Measurements from ENCODE around the gene PLAAT2. TPM values are rescaled to one million over a fixed set of nuclear protein-coding genes. Genes with fewer than 3 reads are reported as not detected.

The PLAAT2 gene
- total RNA-seq, 2 experiments from 2014 or later, result 0.57 TPM; not detected in 1

DNA sequence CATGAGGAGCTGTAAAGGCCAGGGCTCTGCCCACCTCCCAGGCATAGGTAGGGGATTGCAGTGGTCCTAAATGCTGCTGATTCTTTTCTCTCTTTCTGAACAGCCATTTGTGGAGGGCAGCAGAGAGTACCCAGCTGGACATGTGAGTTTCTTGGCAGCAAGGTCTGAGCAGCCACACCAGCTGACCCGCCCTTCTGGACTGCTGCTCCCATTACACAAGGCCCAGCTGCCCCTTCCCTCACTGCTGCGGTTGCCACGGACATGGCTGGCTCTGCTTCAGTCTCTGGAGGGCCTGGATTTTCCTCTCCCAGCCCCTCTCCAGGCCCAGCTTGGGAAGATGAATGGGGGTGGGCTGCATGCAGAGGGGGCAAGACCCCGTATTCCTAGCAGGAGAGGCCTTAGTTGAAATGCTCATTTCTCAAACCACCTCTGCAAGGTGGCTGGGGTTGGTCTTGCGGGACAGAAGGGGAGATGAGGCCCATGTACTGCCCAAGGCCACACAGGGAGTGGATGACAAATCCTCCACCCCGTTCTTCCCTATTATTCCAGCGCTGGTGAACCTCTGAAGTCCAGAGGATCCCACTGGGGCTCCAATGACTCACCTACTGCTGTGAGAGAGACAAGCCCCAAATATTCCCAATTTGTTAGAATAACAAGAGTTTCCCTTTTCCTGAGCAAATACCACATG lies 52.7 kb downstream of the PLAAT2 start:
- ATAC-seq, result no peak
- no peak overlapping the region for H3K27ac Mint-ChIP-seq
- H3K4me1 Mint-ChIP-seq (ENCODE audit: low read depth), result peaks cover 10% of the 10 kb centered on the region
- DNase-seq, result no peak
- no peak overlapping the region for H3K4me3 Mint-ChIP-seq
- no peaks in the 10 kb centered on the region for H3K27me3 Mint-ChIP-seq (ENCODE audit: low read depth)
- POLR2A ChIA-PET, result no interaction called here
- no peaks in the 10 kb centered on the region for H3K36me3 Mint-ChIP-seq (ENCODE audit: low read depth)
- CTCF ChIA-PET, result interaction anchor here (1.1 to 5.2 kb wide), 2 partner anchors 32 to 207 kb away, joined by 3 to 23 read pairs; no protein-coding TSS in a partner anchor
- H3K9me3 Mint-ChIP-seq (ENCODE audit: insufficient read depth), result no peaks in the 10 kb centered on the region

- no peak overlapping the region for H3K27ac Mint-ChIP-seq
- no peak for DNase-seq
- H3K9me3 Mint-ChIP-seq (ENCODE audit: insufficient read depth), result no peaks in the 10 kb centered on the region
- no peak for ATAC-seq
- H3K4me1 Mint-ChIP-seq (ENCODE audit: low read depth), result peaks cover 11% of the 10 kb centered on the region
- POLR2A ChIA-PET, result interaction anchor here (0.9 kb wide), 1 partner anchor 38 kb away, joined by 3 read pairs; no protein-coding TSS in a partner anchor
- no peaks in the 10 kb centered on the region for H3K36me3 Mint-ChIP-seq (ENCODE audit: low read depth)
- no peak overlapping the region for H3K4me3 Mint-ChIP-seq
- H3K27me3 Mint-ChIP-seq (ENCODE audit: low read depth), result no peaks in the 10 kb centered on the region
- CTCF ChIA-PET, result interaction anchor here (0.6 to 5.2 kb wide), 3 partner anchors 18 to 131 kb away, joined by 3 to 23 read pairs (median 4); partner anchors contain the start of gene PLAAT5
Measured at GRCh38 chr11:63508745-63509144, 54.4 kb downstream of the PLAAT2 start.

DNA sequence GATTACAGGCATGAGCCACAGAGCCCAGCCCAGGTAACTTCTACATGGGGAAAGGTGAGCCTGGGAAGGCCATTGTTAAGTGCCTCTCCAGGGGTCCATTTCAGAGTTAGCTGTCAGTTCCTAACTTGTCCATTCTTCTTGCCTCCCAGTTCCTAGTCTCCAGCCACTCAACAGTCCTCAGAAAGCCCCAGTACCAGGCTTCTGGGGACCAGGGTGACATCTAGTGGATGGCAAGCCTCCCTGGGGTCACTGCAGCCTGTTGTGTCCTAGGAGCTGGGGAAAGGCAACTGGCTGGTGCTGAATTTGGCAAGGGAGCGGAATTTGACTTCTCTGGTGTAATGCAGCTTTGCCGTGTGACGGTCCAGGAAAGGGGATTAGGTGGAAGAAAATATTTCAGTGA lies 55.2 kb downstream of the PLAAT2 start:
- H3K9me3 Mint-ChIP-seq (ENCODE audit: insufficient read depth), result no peaks in the 10 kb centered on the region
- POLR2A ChIA-PET, result interaction anchor here (0.9 kb wide), 1 partner anchor 39 kb away, joined by 3 read pairs; no protein-coding TSS in a partner anchor

GRCh38 chr11:63507511-63507910 lies 55.7 kb downstream of the PLAAT2 start:
- POLR2A ChIA-PET, result interaction anchor here (0.9 kb wide), 1 partner anchor 39 kb away, joined by 3 read pairs; no protein-coding TSS in a partner anchor
- no peak overlapping the region for H3K27ac Mint-ChIP-seq
- H3K4me3 Mint-ChIP-seq, result no peak overlapping the region
- peaks cover 19% of the 10 kb centered on the region for H3K4me1 Mint-ChIP-seq (ENCODE audit: low read depth)
- DNase-seq, result no peak
- H3K27me3 Mint-ChIP-seq (ENCODE audit: low read depth), result no peaks in the 10 kb centered on the region
- CTCF ChIA-PET, result interaction anchor here (1.1 to 5.2 kb wide), 3 partner anchors 13 to 29 kb away, joined by 4 to 23 read pairs (median 6); partner anchors contain the start of gene PLAAT5
- no peak for ATAC-seq
- H3K36me3 Mint-ChIP-seq (ENCODE audit: low read depth), result no peaks in the 10 kb centered on the region
- H3K9me3 Mint-ChIP-seq (ENCODE audit: insufficient read depth), result no peaks in the 10 kb centered on the region

More for the DNA sequence above, 55.2 kb downstream of the PLAAT2 start:
- CTCF ChIA-PET, result interaction anchor here (0.6 to 5.2 kb wide), 4 partner anchors 12 to 132 kb away, joined by 3 to 23 read pairs (median 5); partner anchors contain the start of gene PLAAT5
- DNase-seq, result peak; percentile 34
- H3K27ac Mint-ChIP-seq, result no peak overlapping the region
- no peaks in the 10 kb centered on the region for H3K27me3 Mint-ChIP-seq (ENCODE audit: low read depth)
- no peaks in the 10 kb centered on the region for H3K36me3 Mint-ChIP-seq (ENCODE audit: low read depth)
- ATAC-seq, result no peak
- no peak overlapping the region for H3K4me3 Mint-ChIP-seq
- peaks cover 14% of the 10 kb centered on the region for H3K4me1 Mint-ChIP-seq (ENCODE audit: low read depth)

DNA sequence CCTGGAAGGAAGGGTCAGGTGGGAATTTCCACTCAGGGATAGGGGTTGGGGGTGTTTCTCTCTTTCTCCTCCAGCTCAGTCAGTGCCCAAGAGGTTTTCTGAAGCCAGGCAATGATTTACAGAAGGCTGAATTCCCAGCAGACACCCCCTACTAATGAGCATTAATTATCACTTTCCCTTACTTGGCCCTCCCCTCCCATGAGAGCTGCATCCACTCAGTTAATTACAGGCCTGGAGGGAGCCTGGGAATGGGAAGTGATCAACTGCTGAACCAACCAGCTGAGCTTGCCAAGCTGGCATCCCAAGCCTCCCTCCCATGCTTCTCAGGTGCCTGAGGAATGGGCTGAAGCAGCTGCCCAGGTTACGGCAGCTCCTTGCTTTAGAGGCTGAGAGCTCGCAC lies 56.3 kb downstream of the PLAAT2 start:
- no peaks in the 10 kb centered on the region for H3K9me3 Mint-ChIP-seq (ENCODE audit: insufficient read depth)
- no peak overlapping the region for H3K4me3 Mint-ChIP-seq
- peaks cover 26% of the 10 kb centered on the region for H3K4me1 Mint-ChIP-seq (ENCODE audit: low read depth)
- no peak for DNase-seq
- H3K27me3 Mint-ChIP-seq (ENCODE audit: low read depth), result no peaks in the 10 kb centered on the region
- peaks cover 2% of the 10 kb centered on the region for H3K36me3 Mint-ChIP-seq (ENCODE audit: low read depth)
- CTCF ChIA-PET, result interaction anchor here (1.1 to 1.3 kb wide), 2 partner anchors 13 to 28 kb away, joined by 6 to 7 read pairs; no protein-coding TSS in a partner anchor
- ATAC-seq, result no peak
- POLR2A ChIA-PET, result interaction anchor here (0.6 to 1.2 kb wide), 2 partner anchors 20 to 30 kb away, joined by 3 to 4 read pairs; partner anchors contain the start of gene PLAAT4
- H3K27ac Mint-ChIP-seq, result no peak overlapping the region

DNA sequence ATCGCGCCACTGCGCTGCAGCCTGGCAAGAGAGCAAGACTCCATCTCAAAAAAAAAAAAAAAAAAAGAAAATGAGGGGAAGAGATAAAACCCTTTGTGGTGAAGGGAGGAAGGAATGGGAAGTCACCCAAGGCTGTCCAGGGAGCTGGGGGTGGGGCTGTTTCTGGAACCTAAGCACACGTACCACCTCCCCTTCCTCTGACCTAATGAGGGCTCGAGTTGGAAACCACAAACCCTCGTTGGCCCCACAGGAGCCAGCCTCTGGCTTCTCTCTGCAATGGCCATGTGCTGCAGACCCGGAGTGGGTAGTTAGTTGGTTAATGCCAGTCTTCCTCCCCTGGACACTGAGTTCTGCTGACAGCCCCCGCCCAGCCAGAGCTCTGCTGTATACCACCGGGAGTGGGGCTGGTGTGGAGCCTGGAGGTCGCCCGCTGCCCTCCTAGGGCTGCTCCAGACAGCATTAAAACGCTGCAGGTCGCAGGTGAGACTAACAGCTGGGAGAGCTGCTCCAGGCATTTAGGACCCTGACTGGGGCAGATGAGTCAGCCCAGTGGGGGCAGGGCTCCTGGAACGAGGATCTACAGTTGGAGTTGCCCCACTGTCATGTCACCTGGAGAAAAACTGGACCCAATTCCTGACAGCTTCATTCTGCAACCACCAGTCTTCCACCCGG lies 57.2 kb downstream of the PLAAT2 start, which contains the start of gene LGALS12:
LGALS12 (plus strand) TSS at position 228 of the 672 bp plus-strand sequence; CDS start at position 603, 375 bp downstream.
- peaks cover 27% of the 10 kb centered on the region for H3K4me1 Mint-ChIP-seq (ENCODE audit: low read depth)
- H3K36me3 Mint-ChIP-seq (ENCODE audit: low read depth), result peaks cover 2% of the 10 kb centered on the region
- no peak within 1 kb of the TSS for H3K27ac Mint-ChIP-seq
- ATAC-seq (no peak), DNase-seq (no peak)
- no peaks in the 10 kb centered on the region for H3K9me3 Mint-ChIP-seq (ENCODE audit: insufficient read depth)
- ChIA-PET CTCF (interaction anchor here (1.3 kb wide), 1 partner anchor 27 kb away, joined by 7 read pairs; no protein-coding TSS in a partner anchor), POLR2A (interaction anchor here (0.6 to 1.2 kb wide), 2 partner anchors 21 to 31 kb away, joined by 3 to 4 read pairs; partner anchors contain the start of gene PLAAT4)
- H3K4me3 Mint-ChIP-seq, result no peak within 1 kb of the TSS
- H3K27me3 Mint-ChIP-seq (ENCODE audit: low read depth), result no peaks in the 10 kb centered on the region

DNA sequence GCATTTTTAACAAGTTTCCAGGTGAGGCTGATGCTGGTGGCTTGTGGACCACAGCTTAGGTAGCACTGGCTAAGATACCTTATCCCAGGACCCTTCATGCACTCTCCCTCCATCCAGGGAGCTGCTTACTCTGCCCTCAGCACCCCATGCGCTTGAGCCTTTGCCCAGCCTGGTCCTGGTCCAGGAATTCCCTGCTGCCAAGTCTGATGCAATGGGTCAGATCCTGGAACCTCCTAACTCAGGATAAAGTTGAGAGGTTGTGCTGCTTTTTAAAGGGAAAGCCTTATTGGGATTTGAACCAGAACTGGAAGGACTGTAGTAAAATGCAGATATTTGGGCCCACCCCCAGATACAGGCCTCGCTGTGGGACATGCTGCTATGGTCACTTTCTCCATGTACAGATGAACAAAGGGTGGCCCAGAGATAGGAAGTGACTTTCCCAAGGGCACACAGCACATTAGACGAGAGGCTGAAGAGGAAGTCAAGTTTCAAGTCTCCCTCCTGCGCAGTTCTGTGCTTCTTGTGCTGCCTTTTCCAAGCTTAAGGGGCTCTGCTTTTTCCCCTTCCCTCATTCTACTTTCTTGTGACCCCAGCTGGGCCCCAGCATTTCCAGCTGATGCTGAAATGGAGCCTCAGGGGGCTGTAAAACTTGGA lies 58.1 kb downstream of the PLAAT2 start:
- H3K9me3 Mint-ChIP-seq (ENCODE audit: insufficient read depth), result peaks cover 9% of the 10 kb centered on the region
- ATAC-seq, result no peak
- no peak overlapping the region for H3K27ac Mint-ChIP-seq
- no peak for DNase-seq
- H3K27me3 Mint-ChIP-seq (ENCODE audit: low read depth), result no peaks in the 10 kb centered on the region
- POLR2A ChIA-PET, result no interaction called here
- H3K4me1 Mint-ChIP-seq (ENCODE audit: low read depth), result peaks cover 27% of the 10 kb centered on the region
- H3K4me3 Mint-ChIP-seq, result no peak overlapping the region
- CTCF ChIA-PET, result interaction anchor here (1.0 to 1.2 kb wide), 3 partner anchors 26 to 131 kb away, joined by 3 to 4 read pairs (median 3); no protein-coding TSS in a partner anchor
- H3K36me3 Mint-ChIP-seq (ENCODE audit: low read depth), result peaks cover 8% of the 10 kb centered on the region

DNA sequence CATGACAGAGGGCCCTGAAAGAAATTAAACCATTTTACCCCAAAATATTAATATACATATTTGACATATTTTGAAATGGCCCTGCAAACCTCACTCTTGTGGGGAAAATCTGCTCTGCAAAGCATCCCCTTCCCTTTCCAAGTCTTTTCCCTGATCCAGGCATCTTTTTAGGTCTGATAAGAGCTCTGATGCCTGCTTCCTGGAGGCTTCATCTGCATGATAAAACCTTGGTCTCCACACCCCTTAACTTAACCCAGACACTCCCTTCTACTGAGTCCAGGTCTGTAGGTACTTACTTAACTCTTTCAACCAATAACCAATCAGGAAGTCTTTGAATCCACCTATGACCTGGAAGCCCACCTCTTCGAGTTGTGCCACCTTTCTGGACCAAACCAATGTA lies 59.1 kb downstream of the PLAAT2 start:
- H3K27me3 Mint-ChIP-seq (ENCODE audit: low read depth), result peaks cover 2% of the 10 kb centered on the region
- ATAC-seq, result no peak
- ChIA-PET POLR2A (no interaction called here), CTCF (interaction anchor here (1.0 to 1.2 kb wide), 3 partner anchors 25 to 132 kb away, joined by 3 to 4 read pairs (median 3); no protein-coding TSS in a partner anchor)
- H3K27ac Mint-ChIP-seq, result no peak overlapping the region
- H3K36me3 Mint-ChIP-seq (ENCODE audit: low read depth), result peaks cover 8% of the 10 kb centered on the region
- no peak overlapping the region for H3K4me3 Mint-ChIP-seq
- H3K4me1 Mint-ChIP-seq (ENCODE audit: low read depth), result peaks cover 27% of the 10 kb centered on the region
- peaks cover 18% of the 10 kb centered on the region for H3K9me3 Mint-ChIP-seq (ENCODE audit: insufficient read depth)
- DNase-seq, result no peak

- DNase-seq (no peak), ATAC-seq (no peak)
- Mint-ChIP-seq H3K4me1 (ENCODE audit: low read depth) (peaks cover 27% of the 10 kb centered on the region), H3K27ac (no peak overlapping the region), H3K27me3 (ENCODE audit: low read depth) (peaks cover 2% of the 10 kb centered on the region), H3K36me3 (ENCODE audit: low read depth) (peaks cover 8% of the 10 kb centered on the region), H3K4me3 (no peak overlapping the region), H3K9me3 (ENCODE audit: insufficient read depth) (peaks cover 18% of the 10 kb centered on the region)
- POLR2A ChIA-PET, result no interaction called here
- CTCF ChIA-PET, result interaction anchor here (0.6 kb wide), 1 partner anchor 205 kb away, joined by 4 read pairs; no protein-coding TSS in a partner anchor
Measured at GRCh38 chr11:63503492-63503891, 59.7 kb downstream of the PLAAT2 start.

All from activated CD8-positive, alpha-beta T cell treated with anti-CD3 and anti-CD28 coated beads, Interleukin-2, amount 10 ng/mL, durations not matched to agents 7 days and 5 days (primary cell).